ENCODE data around the gene ADAP1.

The ADAP1 gene

GRCh38 chr7:951881-952547, 2.5 kb downstream of the ADAP1 start:
- no peaks in the 10 kb centered on the region for H3K4me1 ChIP-seq (ENCODE audit: control insufficient read depth, low read depth, low read length)

GRCh38 chr7:949021-949934, 5.2 kb downstream of the ADAP1 start:
- Histone ChIP-seq H3K56ac (ENCODE audit: low read length) (no peak overlapping the region), H3K9ac (ENCODE audit: low read length) (no peak overlapping the region), H3K4me3 (ENCODE audit: low read length) (no peak overlapping the region), H3K18ac (ENCODE audit: low read length) (no peak overlapping the region), H3K23ac (ENCODE audit: low read length) (no peak overlapping the region), H3K4me1 (ENCODE audit: control insufficient read depth, low read depth, low read length) (peaks cover 1% of the 10 kb centered on the region), H3K79me2 (ENCODE audit: control insufficient read depth, insufficient read depth, low read length) (no peaks in the 10 kb centered on the region), H3K4me2 (ENCODE audit: low read length) (no peak overlapping the region), H3K79me1 (ENCODE audit: low read length) (no peaks in the 10 kb centered on the region), H2BK120ac (ENCODE audit: low read depth, low read length) (no peak overlapping the region), H4K5ac (ENCODE audit: low read length) (no peak overlapping the region), H3K27me3 (ENCODE audit: insufficient read depth, low read length, poor library complexity) (no peaks in the 10 kb centered on the region), H3K4ac (ENCODE audit: low read depth, low read length) (no peak overlapping the region), H2BK5ac (ENCODE audit: low read length) (no peak overlapping the region), H2BK15ac (replicated peaks; ENCODE audit: low read depth) (no peak overlapping the region), H3K27ac (ENCODE audit: low read depth, low read length) (no peak overlapping the region), H4K8ac (ENCODE audit: low read depth, low read length) (no peak overlapping the region), H3K36me3 (ENCODE audit: control insufficient read depth, insufficient read depth, low read length) (no peaks in the 10 kb centered on the region), H2AK5ac (ENCODE audit: low read length) (no peak overlapping the region)
- no peak for DNase-seq
- no CpG with 5 or more reads among the region's 28 CpGs for WGBS (ENCODE audit: extremely low coverage, insufficient coverage, low lambda C conversion rate)

More at GRCh38 chr7:951881-952547, 2.5 kb downstream of the ADAP1 start:
- Histone ChIP-seq H3K79me2 (ENCODE audit: control insufficient read depth, insufficient read depth, low read length) (no peaks in the 10 kb centered on the region), H4K5ac (ENCODE audit: low read length) (no peak overlapping the region), H4K8ac (ENCODE audit: low read depth, low read length) (no peak overlapping the region), H2BK120ac (ENCODE audit: low read depth, low read length) (no peak overlapping the region), H3K18ac (ENCODE audit: low read length) (no peak overlapping the region), H3K4me3 (ENCODE audit: low read length) (no peak overlapping the region), H3K79me1 (ENCODE audit: low read length) (no peaks in the 10 kb centered on the region), H3K23ac (ENCODE audit: low read length) (no peak overlapping the region), H3K27ac (ENCODE audit: low read depth, low read length) (no peak overlapping the region), H3K27me3 (ENCODE audit: insufficient read depth, low read length, poor library complexity) (peaks cover 3% of the 10 kb centered on the region), H2BK15ac (replicated peaks; ENCODE audit: low read depth) (no peak overlapping the region), H3K9ac (ENCODE audit: low read length) (no peak overlapping the region), H3K4me2 (ENCODE audit: low read length) (no peak overlapping the region), H3K36me3 (ENCODE audit: control insufficient read depth, insufficient read depth, low read length) (no peaks in the 10 kb centered on the region), H3K4ac (ENCODE audit: low read depth, low read length) (no peak overlapping the region), H2AK5ac (ENCODE audit: low read length) (no peak overlapping the region), H3K56ac (ENCODE audit: low read length) (no peak overlapping the region), H2BK5ac (ENCODE audit: low read length) (no peak overlapping the region)
- no CpG with 5 or more reads among the region's 21 CpGs for WGBS (ENCODE audit: extremely low coverage, insufficient coverage, low lambda C conversion rate)
- no peak for DNase-seq

GRCh38 chr7:947391-948210, 6.9 kb downstream of the ADAP1 start:
- no peak overlapping the region for H3K4me2 ChIP-seq (ENCODE audit: low read length)
- H3K18ac ChIP-seq (ENCODE audit: low read length), result no peak overlapping the region
- H3K4me1 ChIP-seq (ENCODE audit: control insufficient read depth, low read depth, low read length), result peaks cover 1% of the 10 kb centered on the region
- H3K36me3 ChIP-seq (ENCODE audit: control insufficient read depth, insufficient read depth, low read length), result no peaks in the 10 kb centered on the region
- H3K56ac ChIP-seq (ENCODE audit: low read length), result no peak overlapping the region
- H2AK5ac ChIP-seq (ENCODE audit: low read length), result no peak overlapping the region
- no peak overlapping the region for H3K4ac ChIP-seq (ENCODE audit: low read depth, low read length)
- no peaks in the 10 kb centered on the region for H3K27me3 ChIP-seq (ENCODE audit: insufficient read depth, low read length, poor library complexity)
- no peak overlapping the region for H3K23ac ChIP-seq (ENCODE audit: low read length)
- H3K9ac ChIP-seq (ENCODE audit: low read length), result no peak overlapping the region
- H3K27ac ChIP-seq (ENCODE audit: low read depth, low read length), result no peak overlapping the region
- no peak overlapping the region for H4K8ac ChIP-seq (ENCODE audit: low read depth, low read length)
- H3K79me1 ChIP-seq (ENCODE audit: low read length), result no peaks in the 10 kb centered on the region
- no peak overlapping the region for H2BK120ac ChIP-seq (ENCODE audit: low read depth, low read length)
- no peaks in the 10 kb centered on the region for H3K79me2 ChIP-seq (ENCODE audit: control insufficient read depth, insufficient read depth, low read length)
- H4K5ac ChIP-seq (ENCODE audit: low read length), result no peak overlapping the region
- no peak overlapping the region for H2BK15ac ChIP-seq (replicated peaks; ENCODE audit: low read depth)
- no peak overlapping the region for H2BK5ac ChIP-seq (ENCODE audit: low read length)
- no peak for DNase-seq
- H3K4me3 ChIP-seq (ENCODE audit: low read length), result no peak overlapping the region
- WGBS (ENCODE audit: extremely low coverage, insufficient coverage, low lambda C conversion rate), result no CpG with 5 or more reads among the region's 37 CpGs

- no peaks in the 10 kb centered on the region for H3K79me1 ChIP-seq (ENCODE audit: low read length)
- no peak overlapping the region for H3K4me2 ChIP-seq (ENCODE audit: low read length)
- peak overlapping the region; percentile 37 for H3K23ac ChIP-seq (ENCODE audit: low read length)
- no peaks in the 10 kb centered on the region for H3K36me3 ChIP-seq (ENCODE audit: control insufficient read depth, insufficient read depth, low read length)
- H3K56ac ChIP-seq (ENCODE audit: low read length), result peak overlapping the region; percentile 84
- H3K4me3 ChIP-seq (ENCODE audit: low read length), result no peak overlapping the region
- H3K4me1 ChIP-seq (ENCODE audit: control insufficient read depth, low read depth, low read length), result peaks cover 1% of the 10 kb centered on the region
- no peak overlapping the region for H2BK120ac ChIP-seq (ENCODE audit: low read depth, low read length)
- no peak overlapping the region for H2AK5ac ChIP-seq (ENCODE audit: low read length)
- H3K27me3 ChIP-seq (ENCODE audit: insufficient read depth, low read length, poor library complexity), result no peaks in the 10 kb centered on the region
- no peak overlapping the region for H3K18ac ChIP-seq (ENCODE audit: low read length)
- no peak overlapping the region for H4K8ac ChIP-seq (ENCODE audit: low read depth, low read length)
- H2BK15ac ChIP-seq (replicated peaks; ENCODE audit: low read depth), result no peak overlapping the region
- no CpG with 5 or more reads among the region's 29 CpGs for WGBS (ENCODE audit: extremely low coverage, insufficient coverage, low lambda C conversion rate)
- no peak overlapping the region for H2BK5ac ChIP-seq (ENCODE audit: low read length)
- no peak overlapping the region for H3K27ac ChIP-seq (ENCODE audit: low read depth, low read length)
- no peak for DNase-seq
- no peak overlapping the region for H3K4ac ChIP-seq (ENCODE audit: low read depth, low read length)
- no peak overlapping the region for H4K5ac ChIP-seq (ENCODE audit: low read length)
- no peaks in the 10 kb centered on the region for H3K79me2 ChIP-seq (ENCODE audit: control insufficient read depth, insufficient read depth, low read length)
- no peak overlapping the region for H3K9ac ChIP-seq (ENCODE audit: low read length)
Measured at GRCh38 chr7:946256-946996, 8.1 kb downstream of the ADAP1 start.

DNA sequence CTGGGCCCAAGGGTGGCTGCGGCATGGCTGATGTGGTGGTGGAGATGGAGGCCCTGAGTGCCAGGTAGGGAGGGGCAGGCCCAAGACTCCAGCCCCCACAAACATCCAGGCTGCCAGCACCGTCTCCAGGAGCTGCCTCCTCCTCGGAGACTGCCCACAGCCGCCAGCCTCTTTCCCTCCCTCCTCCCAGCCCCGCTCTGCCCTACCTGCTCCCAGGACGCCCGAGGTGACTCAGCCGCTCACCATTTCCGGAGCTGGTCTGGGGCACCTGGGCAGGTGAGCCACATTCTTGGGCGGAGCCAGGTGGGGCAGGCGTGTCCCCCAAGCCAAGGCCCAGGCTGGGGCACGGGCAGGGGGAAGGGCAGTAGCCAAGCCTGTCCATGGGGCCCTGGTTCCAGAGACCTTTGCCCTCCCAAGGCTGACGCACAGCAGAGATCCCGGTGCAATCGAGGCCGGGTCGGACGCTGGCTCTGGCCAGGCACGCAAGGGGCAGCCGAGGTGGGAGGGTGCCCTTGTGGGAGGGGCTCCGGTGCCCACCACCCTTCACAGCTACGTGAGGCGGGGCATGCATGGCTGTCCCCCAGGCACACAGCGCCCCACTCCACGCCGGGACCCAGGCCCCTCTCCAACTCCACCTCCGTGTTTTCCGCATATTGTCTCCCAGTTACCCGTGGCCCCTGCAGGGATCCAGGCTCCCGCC, 8.8 kb downstream of the ADAP1 start:
- peak overlapping the region; percentile 37 for H3K23ac ChIP-seq (ENCODE audit: low read length)
- no peak overlapping the region for H3K4ac ChIP-seq (ENCODE audit: low read depth, low read length)
- peak overlapping the region; percentile 10 for H3K9ac ChIP-seq (ENCODE audit: low read length)
- no peaks in the 10 kb centered on the region for H3K79me1 ChIP-seq (ENCODE audit: low read length)
- peak overlapping the region; percentile 29 for H2BK5ac ChIP-seq (ENCODE audit: low read length)
- no peak overlapping the region for H2AK5ac ChIP-seq (ENCODE audit: low read length)
- H2BK15ac ChIP-seq (replicated peaks; ENCODE audit: low read depth), result no peak overlapping the region
- H3K79me2 ChIP-seq (ENCODE audit: control insufficient read depth, insufficient read depth, low read length), result no peaks in the 10 kb centered on the region
- H3K4me2 ChIP-seq (ENCODE audit: low read length), result no peak overlapping the region
- no CpG with 5 or more reads among the region's 30 CpGs for WGBS (ENCODE audit: extremely low coverage, insufficient coverage, low lambda C conversion rate)
- no peak overlapping the region for H3K18ac ChIP-seq (ENCODE audit: low read length)
- no peak overlapping the region for H3K27ac ChIP-seq (ENCODE audit: low read depth, low read length)
- DNase-seq, result peak; percentile 87
- no peak overlapping the region for H2BK120ac ChIP-seq (ENCODE audit: low read depth, low read length)
- peaks cover 1% of the 10 kb centered on the region for H3K4me1 ChIP-seq (ENCODE audit: control insufficient read depth, low read depth, low read length)
- H3K56ac ChIP-seq (ENCODE audit: low read length), result peak overlapping the region; percentile 84
- no peak overlapping the region for H4K8ac ChIP-seq (ENCODE audit: low read depth, low read length)
- no peak overlapping the region for H4K5ac ChIP-seq (ENCODE audit: low read length)
- H3K4me3 ChIP-seq (ENCODE audit: low read length), result no peak overlapping the region
- H3K27me3 ChIP-seq (ENCODE audit: insufficient read depth, low read length, poor library complexity), result no peaks in the 10 kb centered on the region
- H3K36me3 ChIP-seq (ENCODE audit: control insufficient read depth, insufficient read depth, low read length), result no peaks in the 10 kb centered on the region
